GM21619 (cell line): ENCODE measurements around the gene LLGL2.

Experiments used
- ATAC-seq: cut with Tn5 transposase; IDR thresholded peaks from one replicate; pipeline ENCODE4 v1.9.1; 2021; ENCODE audit not compliant: unreplicated experiment

The LLGL2 gene

DNA sequence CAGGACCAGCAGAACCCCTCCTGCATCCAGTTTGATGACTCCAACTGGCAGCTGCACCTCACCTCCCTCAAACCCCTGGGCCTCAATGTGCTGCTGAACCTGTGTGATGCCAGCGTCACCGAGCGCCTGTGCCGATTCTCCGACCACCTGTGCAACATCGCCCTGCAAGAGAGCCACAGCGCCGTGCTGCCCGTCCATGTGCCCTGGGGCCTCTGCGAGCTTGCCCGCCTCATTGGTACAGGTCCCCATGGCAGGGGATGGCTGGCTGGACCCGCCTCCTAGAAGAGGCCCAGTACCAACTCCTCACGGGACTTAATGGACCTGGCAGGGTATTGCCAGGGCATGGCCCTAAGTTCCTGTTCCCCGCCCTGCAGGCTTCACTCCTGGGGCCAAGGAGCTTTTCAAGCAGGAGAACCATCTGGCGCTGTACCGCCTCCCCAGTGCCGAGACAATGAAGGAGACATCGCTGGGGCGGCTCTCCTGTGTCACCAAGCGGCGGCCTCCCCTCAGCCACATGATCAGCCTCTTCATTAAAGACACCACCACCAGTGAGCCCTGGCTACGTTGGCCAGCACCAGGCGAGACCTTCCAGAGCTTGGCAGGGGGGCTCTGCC is 32.8 kb upstream of the LLGL2 start:
- no peak for ATAC-seq

DNA sequence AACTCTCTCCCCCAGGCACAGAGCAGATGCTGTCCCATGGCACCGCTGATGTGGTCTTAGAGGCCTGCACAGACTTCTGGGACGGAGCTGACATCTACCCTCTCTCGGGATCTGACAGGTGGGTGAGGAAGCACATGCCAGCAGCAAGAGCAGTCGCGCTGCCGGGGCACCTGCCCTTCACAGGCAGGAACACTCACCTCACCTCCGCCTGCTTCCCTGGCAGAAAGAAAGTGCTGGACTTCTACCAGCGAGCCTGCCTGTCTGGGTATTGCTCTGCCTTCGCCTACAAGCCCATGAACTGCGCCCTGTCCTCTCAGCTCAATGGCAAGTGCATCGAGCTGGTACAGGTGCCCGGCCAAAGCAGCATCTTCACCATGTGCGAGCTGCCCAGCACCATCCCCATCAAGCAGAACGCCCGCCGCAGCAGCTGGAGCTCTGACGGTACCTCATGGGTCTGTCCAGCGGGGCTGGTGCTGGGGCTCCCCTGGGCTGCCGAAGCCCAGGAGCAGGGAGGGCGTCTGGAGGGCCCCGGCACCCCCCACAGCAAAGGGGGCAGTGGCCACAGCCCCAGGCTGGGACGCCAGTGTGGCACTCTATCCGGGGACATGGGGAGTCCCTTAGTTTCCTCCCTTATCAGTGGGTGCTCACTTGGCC is 31.9 kb upstream of the LLGL2 start:
- ATAC-seq = no peak

DNA sequence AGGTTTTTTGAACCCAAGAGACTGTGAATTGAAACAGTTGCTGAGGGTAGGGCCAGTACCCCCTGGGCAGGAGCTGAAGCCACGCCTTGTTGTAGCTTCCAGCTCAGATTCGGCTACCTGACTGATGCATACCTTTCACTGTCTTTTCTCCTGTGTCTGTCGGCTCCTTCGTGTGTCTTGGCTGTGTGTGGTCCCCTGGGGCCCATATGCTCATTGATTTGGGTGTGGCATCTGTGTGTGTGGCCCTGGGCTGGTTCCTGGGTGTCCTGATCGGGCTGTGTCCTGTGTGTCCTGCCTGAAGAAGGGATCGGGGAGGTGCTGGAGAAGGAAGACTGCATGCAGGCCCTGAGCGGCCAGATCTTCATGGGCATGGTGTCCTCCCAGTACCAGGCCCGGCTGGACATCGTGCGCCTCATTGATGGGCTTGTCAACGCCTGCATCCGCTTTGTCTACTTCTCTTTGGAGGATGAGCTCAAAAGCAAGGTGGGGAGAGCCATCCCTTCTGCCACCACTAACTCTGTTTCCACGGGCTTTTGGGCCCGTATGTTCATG is 31.1 kb upstream of the LLGL2 start:
- no peak for ATAC-seq

DNA sequence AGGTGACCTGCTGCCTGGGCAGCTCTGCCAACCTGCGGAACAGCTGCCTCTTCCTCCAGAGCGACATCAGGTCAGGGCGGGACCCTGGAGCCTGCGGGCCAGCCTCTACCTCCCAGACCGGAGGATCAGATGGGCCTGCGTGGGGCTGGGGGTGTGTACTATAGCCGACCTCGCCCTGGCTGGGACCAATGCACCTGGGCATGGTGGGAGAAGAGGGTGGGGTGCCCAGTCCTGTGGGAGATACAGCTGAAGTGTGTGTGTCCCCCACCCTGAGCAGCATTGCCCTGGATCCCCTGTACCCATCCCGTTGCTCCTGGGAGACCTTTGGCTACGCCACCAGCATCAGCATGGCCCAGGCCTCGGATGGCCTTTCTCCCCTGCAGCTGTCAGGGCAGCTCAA is 29.5 kb upstream of the LLGL2 start:
- no peak for ATAC-seq

DNA sequence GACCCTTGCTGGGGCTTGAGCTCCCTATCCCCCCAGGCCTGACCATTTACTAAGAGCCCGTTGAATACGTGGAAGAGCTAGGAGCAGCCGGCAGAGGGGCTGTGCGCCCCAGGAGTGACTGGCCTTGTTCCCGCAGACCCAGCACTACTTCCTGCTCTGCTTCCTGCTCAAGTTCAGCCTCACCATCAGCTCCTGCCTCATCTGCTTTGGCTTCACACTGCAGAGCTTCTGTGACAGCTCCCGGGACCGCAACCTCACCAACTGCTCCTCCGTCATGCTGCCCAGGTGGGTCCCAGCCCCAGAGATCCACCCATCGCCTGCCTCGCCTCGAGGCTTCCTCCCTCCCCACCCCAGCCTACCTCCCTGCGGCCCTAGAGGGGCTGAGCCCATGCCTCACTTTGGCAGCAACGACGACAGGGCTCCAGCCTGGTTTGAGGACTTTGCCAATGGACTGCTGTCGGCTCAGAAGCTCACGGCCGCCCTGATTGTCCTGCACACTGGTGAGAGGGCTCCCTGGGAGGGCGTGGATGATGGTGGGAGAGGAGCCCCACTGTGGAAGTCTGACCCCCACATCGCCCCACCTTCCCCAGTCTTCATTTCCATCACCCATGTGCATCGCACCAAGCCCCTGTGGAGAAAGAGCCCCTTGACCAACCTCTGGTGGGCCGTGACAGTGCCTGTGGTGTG is 27.3 kb upstream of the LLGL2 start:
- ATAC-seq = no peak

DNA sequence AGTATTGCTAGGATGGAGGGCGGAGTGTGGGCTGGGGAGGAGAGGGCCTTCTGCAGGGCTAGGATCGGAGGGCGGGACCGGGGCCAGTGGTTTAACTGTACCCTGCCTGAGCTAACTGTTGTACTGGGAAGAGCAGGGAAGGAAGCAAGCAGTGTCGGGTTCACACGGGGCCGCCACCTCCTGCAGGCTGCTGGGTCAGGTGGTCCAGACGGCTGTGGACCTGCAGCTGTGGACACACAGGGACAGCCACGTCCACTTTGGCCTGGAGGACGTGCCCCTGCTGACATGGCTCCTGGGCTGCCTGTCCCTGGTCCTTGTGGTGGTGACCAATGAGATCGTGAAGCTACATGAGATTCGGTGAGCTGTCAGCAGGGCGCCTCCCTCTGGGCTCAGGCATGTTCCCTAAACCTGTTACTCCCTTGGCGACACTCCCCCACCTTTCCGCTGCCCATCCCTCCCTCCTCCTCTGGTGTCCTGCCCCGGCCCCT is 26.7 kb upstream of the LLGL2 start:
- ATAC-seq = no peak

DNA sequence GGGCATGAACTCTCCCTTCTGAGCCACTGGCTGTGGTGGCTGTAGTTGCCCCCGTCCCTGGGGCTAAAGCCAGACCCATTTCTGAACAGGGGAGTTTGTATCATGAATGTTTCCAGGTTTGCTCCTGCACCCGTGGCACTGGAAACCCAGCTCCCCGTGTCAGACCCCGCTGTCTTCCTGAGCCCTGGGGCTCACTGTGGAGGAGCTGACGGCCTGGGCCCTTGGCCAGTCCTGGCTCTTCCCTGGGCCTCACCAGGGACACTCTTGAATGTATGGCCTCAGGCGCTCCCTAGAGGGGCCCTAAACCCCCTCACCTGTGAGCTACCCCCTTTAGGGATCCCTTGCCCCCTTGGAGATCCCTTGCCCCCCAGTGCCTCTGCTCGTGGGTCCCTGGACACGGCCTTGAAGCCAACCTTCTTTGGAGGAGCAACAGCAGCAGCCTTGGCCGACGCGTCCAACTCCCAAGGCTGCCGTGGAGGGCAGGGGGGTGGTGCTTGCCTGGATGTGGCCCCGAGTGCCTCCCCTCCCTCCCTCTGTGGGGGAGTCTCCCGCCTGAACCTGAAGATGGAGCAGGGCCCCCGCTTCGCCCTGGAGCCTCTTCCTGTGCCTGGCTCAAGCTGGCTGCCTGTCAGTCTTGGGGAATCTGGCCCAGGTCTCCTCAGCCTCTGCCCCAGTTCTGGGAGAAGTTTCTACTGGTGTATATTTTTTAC is 26.0 kb upstream of the LLGL2 start:
- ATAC-seq = no peak

DNA sequence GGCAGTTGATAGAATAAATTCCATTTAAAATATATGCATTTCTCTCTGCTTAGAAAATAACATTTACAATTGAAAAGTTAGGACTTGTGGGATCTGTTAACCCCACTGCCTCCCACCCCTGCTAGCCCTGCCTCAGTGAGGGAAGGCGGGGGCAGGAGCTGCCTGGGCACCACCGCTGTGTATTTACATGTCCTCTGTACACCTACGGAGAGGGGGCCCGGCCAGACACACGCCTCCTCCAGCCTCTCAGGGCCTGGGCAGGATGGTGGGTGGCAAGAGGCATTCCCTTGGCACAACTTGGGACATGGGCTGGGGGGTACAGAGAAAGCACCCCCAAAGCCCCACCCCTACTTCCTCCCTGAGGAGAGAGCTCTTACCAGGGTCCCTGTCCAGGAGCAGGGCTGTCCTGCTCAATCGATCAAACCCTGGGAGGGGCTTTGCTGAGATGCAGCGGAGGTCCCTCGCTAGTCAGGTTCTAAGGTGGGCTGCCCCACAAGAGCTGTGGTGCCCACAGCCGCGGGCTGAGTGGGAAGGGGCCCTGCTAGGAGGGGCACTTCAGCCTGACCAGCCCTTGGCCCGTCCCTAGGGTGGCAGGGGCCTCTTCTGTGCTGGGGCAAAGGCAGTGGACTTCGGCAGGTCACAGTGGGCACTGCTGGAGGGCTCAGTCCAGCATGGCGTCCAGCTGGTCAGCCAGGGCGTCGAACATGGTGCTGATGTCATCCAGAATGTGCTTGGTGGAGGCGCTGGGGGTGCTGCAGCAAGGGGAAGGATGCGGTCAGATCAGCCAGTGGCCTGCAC is 24.9 kb upstream of the LLGL2 start:
- no peak for ATAC-seq

DNA sequence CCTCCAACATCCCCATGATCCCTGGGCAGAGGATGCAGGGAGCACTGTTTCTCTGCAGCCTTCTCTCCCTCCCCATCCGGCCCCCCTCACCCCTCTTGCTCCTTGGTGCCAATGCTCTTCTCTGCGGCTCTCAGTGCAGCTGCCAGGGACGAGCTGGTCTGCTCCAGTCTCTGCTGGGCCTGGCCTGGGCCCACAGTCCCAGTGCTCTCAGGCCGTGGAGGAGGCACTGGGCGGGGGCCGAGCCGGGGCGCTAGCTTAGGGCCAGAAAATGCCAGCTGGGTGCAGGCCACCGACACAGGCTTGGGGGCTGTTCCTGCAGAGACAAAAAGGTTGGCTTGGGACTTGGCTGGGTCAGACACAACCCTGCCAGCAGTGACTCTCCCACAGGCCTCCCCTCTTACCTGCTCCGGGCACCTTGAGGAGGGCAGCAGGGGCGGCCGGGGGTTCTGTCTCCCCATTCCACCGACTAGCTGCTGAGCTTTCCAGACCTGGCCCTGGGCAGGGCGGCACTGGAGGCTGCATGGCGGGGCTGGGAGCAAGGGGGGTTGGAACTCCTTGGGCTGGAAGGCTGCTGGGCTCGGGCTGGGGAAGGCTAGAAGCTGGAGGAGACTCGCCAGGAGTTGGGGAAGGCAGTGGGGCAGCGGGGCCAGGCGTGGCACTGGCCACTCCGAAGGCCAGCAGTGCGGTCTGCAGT is 24.0 kb upstream of the LLGL2 start:
- ATAC-seq = no peak

DNA sequence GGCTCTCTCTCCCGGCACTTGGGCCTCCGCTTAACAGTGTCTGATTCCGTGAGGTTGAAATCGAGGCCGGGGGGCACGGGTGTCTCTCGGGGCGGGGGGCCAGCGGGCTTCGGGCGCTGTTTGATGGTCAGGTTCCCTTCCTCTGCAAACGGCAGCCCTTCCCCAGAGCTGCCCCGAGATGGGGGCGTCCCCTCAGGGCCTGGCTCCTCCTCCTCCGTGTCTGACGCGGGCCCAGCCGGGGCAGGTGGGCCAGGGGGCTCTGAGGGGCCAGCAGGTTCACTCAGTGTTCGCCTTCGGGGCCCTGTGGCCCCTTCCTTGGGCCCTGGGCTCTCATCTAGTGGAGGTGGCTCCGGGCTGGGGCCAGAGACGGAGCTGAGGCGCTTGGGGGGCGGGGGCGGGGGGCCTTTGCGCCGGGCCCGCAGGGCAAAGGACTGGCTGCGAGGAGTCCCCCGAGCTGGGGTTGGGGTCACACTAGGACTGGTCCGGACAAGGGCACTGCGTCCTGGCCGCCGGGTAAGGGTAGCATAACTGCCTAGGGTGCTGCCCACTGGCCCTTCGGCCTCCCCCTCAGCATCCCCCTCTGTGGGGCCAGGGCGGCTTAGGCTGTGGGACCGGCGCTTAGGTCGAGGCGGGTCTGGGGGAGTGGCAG is 23.3 kb upstream of the LLGL2 start:
- no peak for ATAC-seq

DNA sequence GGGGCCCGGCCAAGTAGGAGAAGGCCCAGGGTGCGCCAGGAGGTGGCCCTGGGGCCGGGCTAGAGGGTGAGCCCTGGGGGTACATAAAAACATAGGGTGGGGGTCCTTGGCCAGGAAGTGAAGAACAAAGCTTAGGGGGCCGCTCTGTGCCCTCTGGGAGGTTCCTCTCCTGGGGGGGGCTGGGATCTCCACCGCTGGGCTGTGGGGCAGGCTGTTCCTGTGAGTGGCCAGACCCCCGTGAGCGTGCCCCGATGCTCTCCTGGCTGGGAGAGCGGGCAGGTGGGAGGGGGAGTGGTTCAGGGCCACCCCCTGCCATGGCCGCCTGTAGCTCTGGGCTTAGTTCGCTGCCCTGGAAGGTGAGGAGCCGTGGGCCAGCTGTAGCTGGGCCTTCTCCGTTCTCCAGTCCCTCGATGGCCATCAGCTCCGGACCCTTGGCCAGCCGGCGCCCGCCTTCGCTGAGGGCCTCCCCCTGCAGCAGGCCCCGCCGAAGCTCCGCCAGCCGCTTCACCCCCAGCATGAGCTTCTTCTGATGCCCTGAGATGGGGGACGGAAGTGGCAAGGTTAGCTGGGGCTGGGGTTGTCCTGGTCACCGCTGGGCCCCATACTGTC is 22.7 kb upstream of the LLGL2 start:
- no peak for ATAC-seq

DNA sequence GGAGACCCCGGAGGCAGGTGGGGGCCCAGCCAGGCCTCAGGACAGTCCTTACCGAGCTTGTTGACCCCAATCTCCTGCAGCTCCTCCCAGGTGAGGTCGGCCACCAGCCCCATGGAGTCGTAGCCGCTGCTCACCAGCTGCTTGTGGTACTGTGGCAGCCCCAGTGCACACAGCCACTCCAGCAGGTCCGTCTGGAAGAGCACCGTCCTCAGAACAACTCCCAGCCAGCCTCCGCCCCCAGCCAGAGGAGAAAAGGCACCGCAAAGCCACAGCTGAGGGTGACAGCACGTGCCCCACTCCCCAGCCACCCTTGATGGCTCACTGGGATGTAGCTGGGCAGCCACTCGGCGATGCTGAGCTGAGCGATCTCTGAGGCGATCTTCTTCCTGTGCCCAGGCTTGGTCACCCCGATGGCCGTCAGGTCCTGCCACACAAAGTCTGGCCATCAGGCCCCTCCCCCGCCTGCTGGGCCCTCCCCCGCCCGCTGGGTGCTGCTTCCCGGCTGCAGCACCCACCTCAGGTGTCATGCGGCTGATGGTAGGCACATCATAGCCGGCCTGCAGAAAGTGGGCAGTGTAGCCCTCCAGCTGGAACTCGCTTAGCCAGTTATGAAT is 22.1 kb upstream of the LLGL2 start:
- ATAC-seq = no peak

DNA sequence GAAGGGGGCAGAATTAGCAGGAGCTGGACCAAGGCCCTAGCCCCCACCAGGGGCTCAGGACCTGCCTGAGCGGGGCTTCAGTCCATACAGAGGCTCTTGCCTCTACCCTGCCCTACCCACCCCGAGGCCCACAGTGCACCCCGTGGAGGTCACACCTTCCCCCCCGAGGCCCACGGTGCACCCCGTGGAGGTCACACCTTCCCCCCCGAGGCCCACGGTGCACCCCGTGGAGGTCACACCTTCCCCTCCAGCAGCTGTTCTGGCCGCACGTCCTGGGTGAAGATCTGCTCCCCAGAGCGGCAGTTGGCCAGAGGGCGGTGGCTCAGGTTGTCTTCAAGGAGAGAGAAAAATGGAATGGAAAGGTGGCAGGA is 21.5 kb upstream of the LLGL2 start:
- ATAC-seq = no peak

DNA sequence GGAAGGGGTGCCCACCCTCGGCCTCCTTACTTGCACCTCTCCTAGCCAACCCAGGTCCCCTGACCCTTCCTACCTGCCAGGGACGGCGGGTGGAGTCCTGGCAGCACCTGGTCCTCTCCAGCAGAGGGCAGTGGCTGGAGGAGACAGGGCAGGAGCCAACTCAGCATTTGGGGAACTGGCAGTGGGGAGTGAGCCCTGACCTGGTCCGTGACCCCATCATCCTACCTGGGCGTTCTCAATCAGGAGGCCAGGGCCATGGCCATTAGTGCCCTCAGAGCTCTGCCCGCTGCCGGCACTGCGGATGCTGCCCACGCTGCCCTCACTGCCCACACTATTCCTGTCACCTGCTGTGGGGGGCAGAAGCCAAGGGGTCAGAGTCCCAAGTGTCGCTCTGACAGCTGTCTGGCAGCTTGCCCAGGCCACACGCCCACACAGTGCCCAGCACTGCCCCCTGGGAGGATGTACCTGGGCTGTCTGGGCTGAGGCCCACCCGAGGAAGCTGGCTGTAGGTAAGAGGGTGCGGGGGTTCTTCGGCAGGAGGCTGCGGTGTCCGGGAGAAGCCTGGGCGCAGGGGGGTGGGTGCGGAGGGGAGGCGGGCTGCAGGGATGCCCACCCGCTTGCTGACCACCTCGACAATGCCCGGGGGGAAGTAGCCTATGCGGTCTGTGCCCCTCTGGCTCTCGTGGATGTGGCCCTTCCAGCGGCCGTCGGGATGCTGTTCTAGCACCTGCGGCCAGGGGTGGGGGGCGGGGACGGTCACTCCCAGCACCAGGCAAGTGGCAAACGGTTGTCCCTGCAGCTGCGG is 20.9 kb upstream of the LLGL2 start:
- no peak for ATAC-seq

DNA sequence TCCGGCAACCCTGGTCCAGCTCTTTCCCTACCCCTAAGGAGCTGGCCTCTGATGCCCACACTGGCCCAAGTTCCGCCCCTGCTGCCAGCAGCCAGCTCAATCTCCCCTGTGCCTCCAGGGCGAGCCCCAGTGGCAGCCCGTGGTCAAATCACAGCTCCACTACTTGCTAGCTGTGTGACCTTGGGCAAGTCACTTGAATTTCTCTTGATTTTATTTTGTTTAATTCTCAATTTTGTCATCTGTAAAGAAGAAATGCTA is 20.4 kb upstream of the LLGL2 start:
- ATAC-seq = no peak

DNA sequence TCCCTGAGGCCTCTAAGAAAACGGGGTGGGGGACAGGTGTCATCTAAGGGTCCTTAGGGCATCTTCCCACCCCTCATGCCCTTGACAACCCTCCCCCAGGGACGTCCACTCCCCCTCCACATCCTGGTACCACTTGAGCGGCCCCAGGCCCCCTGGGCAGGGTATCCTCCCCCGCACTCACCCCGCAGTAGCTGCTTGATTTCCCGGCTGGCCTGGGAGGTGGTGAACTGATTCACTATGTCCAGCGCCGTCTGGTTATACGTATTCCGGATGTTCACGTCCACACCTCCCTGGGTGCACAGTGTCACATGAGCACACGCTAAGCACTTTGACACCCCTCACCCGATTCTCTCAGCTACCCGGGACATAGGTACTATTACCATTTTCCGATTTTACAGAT is 19.9 kb upstream of the LLGL2 start:
- ATAC-seq = no peak

DNA sequence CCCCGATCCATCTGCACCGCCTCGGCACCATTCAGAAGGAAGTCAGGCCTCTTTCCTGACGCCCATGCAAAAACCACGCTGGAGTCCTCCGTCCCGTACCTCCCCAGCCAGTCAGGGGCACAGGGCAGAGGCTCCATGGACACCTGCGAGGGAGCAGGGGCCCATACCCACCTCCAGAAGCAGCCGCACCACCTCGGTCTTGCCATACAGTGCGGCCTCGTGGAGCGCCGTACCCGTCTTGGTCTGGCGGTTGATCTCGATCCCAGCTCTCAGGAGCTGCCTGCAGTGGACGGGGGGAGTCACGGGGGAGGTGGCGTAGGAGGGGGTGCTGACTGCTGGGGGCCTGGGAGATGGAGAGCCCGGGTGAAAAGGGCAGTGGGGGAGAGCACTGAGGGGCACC is 19.4 kb upstream of the LLGL2 start:
- ATAC-seq = no peak

DNA sequence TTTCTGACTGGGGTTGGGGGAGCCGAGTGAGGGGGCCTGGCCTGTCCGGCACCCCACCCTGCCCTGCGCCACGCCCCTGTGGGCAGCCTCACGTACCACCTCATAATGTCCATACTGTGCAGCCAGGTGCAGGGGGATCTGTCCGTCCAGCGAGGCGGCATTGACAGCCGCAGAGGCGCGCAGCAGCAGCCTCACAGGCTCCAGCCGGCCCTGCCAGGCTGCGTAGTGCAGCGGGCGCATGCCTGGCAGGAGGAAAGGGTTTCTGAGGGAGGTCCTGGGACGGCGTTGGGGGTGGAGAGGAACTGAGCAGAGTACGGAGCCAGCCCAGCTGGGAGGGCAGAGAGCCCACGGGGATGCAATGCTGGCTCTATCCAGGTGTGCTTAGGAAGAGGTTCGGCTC is 18.6 kb upstream of the LLGL2 start:
- ATAC-seq = no peak
